ENCODE results near the gene SMC6.

Gene SMC6

DNA sequence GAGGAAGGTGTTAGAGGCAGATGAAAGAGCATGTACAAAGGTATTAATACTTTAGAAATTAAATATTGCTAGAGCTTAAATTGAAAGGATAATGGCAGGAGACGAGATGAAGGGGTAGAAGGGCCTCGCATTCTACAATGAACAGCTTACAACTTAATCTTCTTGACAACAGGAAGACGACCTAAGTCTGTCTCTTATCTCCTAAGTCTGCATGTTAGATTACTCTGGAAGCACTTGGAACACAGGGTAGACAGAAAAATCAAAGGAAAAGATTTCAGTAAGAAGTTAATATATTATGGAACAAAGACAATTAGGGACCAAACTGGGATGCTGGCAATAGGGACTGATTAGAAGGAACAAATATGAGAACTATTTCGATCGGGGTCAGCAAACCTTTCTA lies 34.9 kb downstream of the SMC6 start:
- H3K4me1 ChIP-seq (ENCODE audit: insufficient read depth, low read length), result no peaks in the 10 kb centered on the region
- no peaks in the 10 kb centered on the region for H3K79me2 ChIP-seq (ENCODE audit: insufficient read depth, low read length)
- H3K4me3 ChIP-seq (ENCODE audit: low read depth in 1 of 2, low read length in 2 of 2), result no peak overlapping the region
- TF ChIP-seq EZH2 (IDR thresholded peaks at IDR 0.05; ENCODE audit: borderline replicate concordance, low read depth, low read length, severe bottlenecking), result no peak
- TF ChIP-seq, protein P1, sequence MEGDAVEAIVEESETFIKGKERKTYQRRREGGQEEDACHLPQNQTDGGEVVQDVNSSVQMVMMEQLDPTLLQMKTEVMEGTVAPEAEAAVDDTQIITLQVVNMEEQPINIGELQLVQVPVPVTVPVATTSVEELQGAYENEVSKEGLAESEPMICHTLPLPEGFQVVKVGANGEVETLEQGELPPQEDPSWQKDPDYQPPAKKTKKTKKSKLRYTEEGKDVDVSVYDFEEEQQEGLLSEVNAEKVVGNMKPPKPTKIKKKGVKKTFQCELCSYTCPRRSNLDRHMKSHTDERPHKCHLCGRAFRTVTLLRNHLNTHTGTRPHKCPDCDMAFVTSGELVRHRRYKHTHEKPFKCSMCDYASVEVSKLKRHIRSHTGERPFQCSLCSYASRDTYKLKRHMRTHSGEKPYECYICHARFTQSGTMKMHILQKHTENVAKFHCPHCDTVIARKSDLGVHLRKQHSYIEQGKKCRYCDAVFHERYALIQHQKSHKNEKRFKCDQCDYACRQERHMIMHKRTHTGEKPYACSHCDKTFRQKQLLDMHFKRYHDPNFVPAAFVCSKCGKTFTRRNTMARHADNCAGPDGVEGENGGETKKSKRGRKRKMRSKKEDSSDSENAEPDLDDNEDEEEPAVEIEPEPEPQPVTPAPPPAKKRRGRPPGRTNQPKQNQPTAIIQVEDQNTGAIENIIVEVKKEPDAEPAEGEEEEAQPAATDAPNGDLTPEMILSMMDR (IDR thresholded peaks at IDR 0.05; ENCODE audit: borderline replicate concordance, extremely low read depth, low read length, poor library complexity, severe bottlenecking), result no peak
- no peaks in the 10 kb centered on the region for H3K9me3 ChIP-seq (ENCODE audit: insufficient read depth, low read length, severe bottlenecking)
- no peak for DNase-seq
- peaks cover 78% of the 10 kb centered on the region for H3K36me3 ChIP-seq (ENCODE audit: insufficient read depth, low read length)
- H3K9ac ChIP-seq (ENCODE audit: low read depth, low read length), result no peak overlapping the region
- H3K27me3 ChIP-seq (ENCODE audit: insufficient read depth, low read length, poor library complexity), result no peaks in the 10 kb centered on the region
- H3K4me2 ChIP-seq (ENCODE audit: insufficient read depth, low read length), result no peak overlapping the region
- ATAC-seq (ENCODE audit: insufficient read depth, low read depth), result no peak
- H3K27ac ChIP-seq (ENCODE audit: low read length), result no peak overlapping the region
- H4K20me1 ChIP-seq (ENCODE audit: insufficient read depth, low read length), result no peaks in the 10 kb centered on the region
- no peak overlapping the region for H2AFZ ChIP-seq (ENCODE audit: low read depth, low read length)

DNA sequence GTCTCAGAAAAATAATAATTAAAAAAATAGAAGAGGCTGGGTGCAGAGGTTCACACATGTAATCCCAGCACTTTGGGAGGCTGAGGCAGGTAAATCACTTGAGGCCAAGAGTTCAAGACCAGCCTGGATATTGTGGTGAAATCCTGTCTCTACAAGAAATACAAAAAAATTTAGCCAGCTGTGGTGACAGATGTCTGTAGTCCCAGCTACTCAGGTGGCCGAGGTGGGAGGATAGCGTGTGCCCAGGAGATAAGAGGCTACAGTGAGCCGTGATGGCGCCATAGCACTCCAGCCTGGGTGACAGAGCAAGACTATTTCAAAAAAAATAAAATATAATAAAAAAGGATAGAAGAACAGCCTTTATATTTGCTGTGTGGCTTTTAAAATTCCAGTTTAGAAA lies 35.9 kb downstream of the SMC6 start:
- H3K4me1 ChIP-seq (ENCODE audit: insufficient read depth, low read length), result no peaks in the 10 kb centered on the region
- DNase-seq (no peak), ATAC-seq (ENCODE audit: insufficient read depth, low read depth) (no peak)
- no peaks in the 10 kb centered on the region for H4K20me1 ChIP-seq (ENCODE audit: insufficient read depth, low read length)
- H3K79me2 ChIP-seq (ENCODE audit: insufficient read depth, low read length), result no peaks in the 10 kb centered on the region
- no peak overlapping the region for H3K9ac ChIP-seq (ENCODE audit: low read depth, low read length)
- no peak overlapping the region for H3K4me3 ChIP-seq (ENCODE audit: low read depth in 1 of 2, low read length in 2 of 2)
- no peak overlapping the region for H3K4me2 ChIP-seq (ENCODE audit: insufficient read depth, low read length)
- H3K27ac ChIP-seq (ENCODE audit: low read length), result no peak overlapping the region
- no peaks in the 10 kb centered on the region for H3K9me3 ChIP-seq (ENCODE audit: insufficient read depth, low read length, severe bottlenecking)
- TF ChIP-seq EZH2 (IDR thresholded peaks at IDR 0.05; ENCODE audit: borderline replicate concordance, low read depth, low read length, severe bottlenecking), result no peak
- TF ChIP-seq, protein P1 (IDR thresholded peaks at IDR 0.05; ENCODE audit: borderline replicate concordance, extremely low read depth, low read length, poor library complexity, severe bottlenecking), result no peak
- H3K27me3 ChIP-seq (ENCODE audit: insufficient read depth, low read length, poor library complexity), result no peaks in the 10 kb centered on the region
- H3K36me3 ChIP-seq (ENCODE audit: insufficient read depth, low read length), result peaks cover 78% of the 10 kb centered on the region
- no peak overlapping the region for H2AFZ ChIP-seq (ENCODE audit: low read depth, low read length)

DNA sequence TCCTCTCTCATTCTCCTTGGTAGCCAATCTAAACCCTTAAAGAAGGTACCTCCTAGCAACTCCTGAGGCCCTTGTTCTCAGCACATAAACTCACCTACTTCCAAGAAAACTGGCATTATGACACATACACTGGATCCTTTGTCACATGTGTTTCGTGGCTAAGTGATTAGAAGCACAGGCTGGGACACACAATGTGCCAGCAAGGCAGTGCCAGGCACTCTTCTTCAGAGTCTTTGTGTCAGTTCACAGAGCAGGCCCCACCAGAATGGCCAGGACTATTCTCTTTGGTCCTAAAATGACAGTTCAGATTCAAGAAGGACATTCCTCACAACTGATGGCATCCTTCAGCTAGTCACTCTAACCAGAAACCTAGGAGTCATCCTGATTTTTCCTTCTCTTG lies 40.3 kb downstream of the SMC6 start:
- no peak for DNase-seq
- H3K27me3 ChIP-seq (ENCODE audit: insufficient read depth, low read length, poor library complexity), result no peaks in the 10 kb centered on the region
- TF ChIP-seq EZH2 (IDR thresholded peaks at IDR 0.05; ENCODE audit: borderline replicate concordance, low read depth, low read length, severe bottlenecking), result no peak
- TF ChIP-seq, protein P1 (IDR thresholded peaks at IDR 0.05; ENCODE audit: borderline replicate concordance, extremely low read depth, low read length, poor library complexity, severe bottlenecking), result no peak
- ATAC-seq (ENCODE audit: insufficient read depth, low read depth), result no peak
- no peak overlapping the region for H2AFZ ChIP-seq (ENCODE audit: low read depth, low read length)
- no peaks in the 10 kb centered on the region for H4K20me1 ChIP-seq (ENCODE audit: insufficient read depth, low read length)
- H3K79me2 ChIP-seq (ENCODE audit: insufficient read depth, low read length), result no peaks in the 10 kb centered on the region
- no peaks in the 10 kb centered on the region for H3K9me3 ChIP-seq (ENCODE audit: insufficient read depth, low read length, severe bottlenecking)
- no peak overlapping the region for H3K27ac ChIP-seq (ENCODE audit: low read length)
- no peak overlapping the region for H3K4me2 ChIP-seq (ENCODE audit: insufficient read depth, low read length)
- H3K4me3 ChIP-seq (ENCODE audit: low read depth in 1 of 2, low read length in 2 of 2), result no peak overlapping the region
- no peak overlapping the region for H3K9ac ChIP-seq (ENCODE audit: low read depth, low read length)
- peaks cover 76% of the 10 kb centered on the region for H3K36me3 ChIP-seq (ENCODE audit: insufficient read depth, low read length)
- no peaks in the 10 kb centered on the region for H3K4me1 ChIP-seq (ENCODE audit: insufficient read depth, low read length)
